Spleen (tissue), 7 donors: Measurements from ENCODE around the gene PTX3.

Experiments used
- CTCF ChIP-seq, 11 experiments: fragments of 200-600 bp in 7 of 11; fragments of 450-650 bp in 4 of 11; sonication (generic) in 4 of 11; IDR thresholded peaks in 8 of 11; conservative IDR thresholded peaks in 3 of 11; 1 replicate in 7 of 11; 2 replicates in 4 of 11; pipeline versions ENCODE4 v1.4.0 to v1.8.0; 2016 to 2021; ENCODE audit warnings: antibody characterized with exemption in 11 of 11, inconsistent platforms in 4 of 11, mild to moderate bottlenecking in 1 of 11
- POLR2A ChIP-seq, 3 donors: fragments of 450-650 bp; IDR thresholded peaks; one replicate each; pipeline ENCODE4 v1.5.1; 2017; ENCODE audit warnings: antibody characterized with exemption in 3 of 3, mild to moderate bottlenecking in 1 of 3
- POLR2AphosphoS5 ChIP-seq, 3 donors: sonication (generic); formaldehyde crosslinking; IDR thresholded peaks; one replicate each; pipeline ENCODE4 v1.5.1; 2017; ENCODE audit warnings: antibody characterized with exemption in 3 of 3
- donor health status: DM: no; HTN: no; CAD: no; lungs with moderate emphysema.
- donor health status: DM: no; HTN: no; CAD: no.
- donor health status: DM: no; HTN: no; CAD: no.

- TF ChIP-seq CTCF (IDR thresholded peaks at IDR 0.05 in 8 of 11, conservative IDR thresholded peaks at IDR 0.05 in 3 of 11) (no peak), POLR2A (IDR thresholded peaks at IDR 0.05) (no peak), POLR2AphosphoS5 (IDR thresholded peaks at IDR 0.05) (no peak)
Measured at GRCh38 chr3:157408499-157409149, 28.0 kb upstream of the PTX3 start.
